A549 (cell line): ENCODE measurements around the gene PGM1. TPM values are rescaled to one million over a fixed set of nuclear protein-coding genes. Genes with fewer than 3 reads are reported as not detected.
A peak's percentile ranks its signal among the peaks of the same experiment; 100 is the strongest.

Source experiments
- ATAC-seq, 2 experiments: fragments of 200-7000 bp in 1 of 2; fragments of >200 bp in 1 of 2; cut with Nextera tagmentation in 1 of 2; cut with Tn5 transposase in 1 of 2; 3 replicates each; pipeline versions ENCODE4 v1.8.0 to v1.9.1; 2018 to 2020; ENCODE audit warnings: mild to moderate bottlenecking in 1 of 2, moderate library complexity in 1 of 2
- CTCF ChIA-PET: fragments of 300-600 bp; sonication (Branson Sonifier 250); formaldehyde crosslinking; extraction: SDS; loops from one replicate; lab custom pipeline; 2021; ENCODE audit warnings: antibody characterized with exemption, inconsistent platforms; lab: Yijun Ruan, JAX
- POLR2A ChIA-PET: fragments of 350-600 bp; formaldehyde crosslinking; extraction: SDS; loops from one replicate; lab custom pipeline; 2021; ENCODE audit warnings: antibody characterized with exemption, inconsistent platforms; lab: Yijun Ruan, JAX
- DNase-seq, 2 experiments: peaks; one replicate each; pipeline versions ENCODE4 v3.0.0 to v3.0.0-alpha.2; 2011 to 2016; ENCODE audit warnings: low read depth in 1 of 2, low spot score in 1 of 2
- FAIRE-seq: peaks from 2 replicates; lab custom pipeline; 2011; peaks lifted over from hg19 to GRCh38; lab: Jason Lieb, UNC
- H3K27ac ChIP-seq, 2 experiments: fragments of >200 bp; sonication (Bioruptor Twin); formaldehyde crosslinking; 3 replicates each; pipeline ENCODE4 v1.5.1; 2016 to 2017
- H3K4me1 ChIP-seq: fragments of >200 bp; sonication (Bioruptor Twin); formaldehyde crosslinking; 3 replicates; pipeline ENCODE4 v1.6.1; 2016
- H3K4me2 ChIP-seq: fragments of >200 bp; sonication (Bioruptor Twin); formaldehyde crosslinking; 3 replicates; pipeline ENCODE4 v1.6.1; 2016
- H3K4me3 ChIP-seq: fragments of >200 bp; sonication (Bioruptor Twin); formaldehyde crosslinking; 3 replicates; pipeline ENCODE4 v1.5.1; 2016
- H3K9me3 ChIP-seq: fragments of >200 bp; sonication (Bioruptor Twin); formaldehyde crosslinking; 3 replicates; pipeline ENCODE4 v1.6.1; 2016
- BHLHE40 ChIP-seq: IDR thresholded peaks from 2 replicates; pipeline ENCODE4 v1.6.1; 2012; ENCODE audit warnings: low read depth, low read length, inconsistent platforms
- CBX2 ChIP-seq: fragments of 200-600 bp; sonication (generic); IDR thresholded peaks from 2 replicates; pipeline ENCODE4 v1.6.1; 2016; ENCODE audit warnings: low read depth, mild to moderate bottlenecking, borderline replicate concordance
- CBX8 ChIP-seq: fragments of 200-600 bp; sonication (generic); IDR thresholded peaks from 2 replicates; pipeline ENCODE4 v1.6.1; 2016
- CEBPB ChIP-seq, 2 experiments: fragments of >200 bp in 1 of 2; sonication (Bioruptor Twin) in 1 of 2; formaldehyde crosslinking in 1 of 2; IDR thresholded peaks; 2 replicates each; pipeline ENCODE4 v1.6.1; 2012 to 2016
- CHD2 ChIP-seq: fragments of 150-350 bp; IDR thresholded peaks from 2 replicates; pipeline ENCODE4 v1.6.1; 2014; ENCODE audit warnings: low read length; ENCODE audit not compliant: partially characterized antibody
- CTCF ChIP-seq: fragments of >200 bp; sonication (Bioruptor Twin); formaldehyde crosslinking; IDR thresholded peaks from 3 replicates; pipeline ENCODE4 v1.5.1; 2016
- E2F6 ChIP-seq: IDR thresholded peaks from 2 replicates; pipeline ENCODE4 v1.6.1; 2012; ENCODE audit warnings: low read depth, borderline replicate concordance
- EHF ChIP-seq: fragments of 250-450 bp; sonication (Bioruptor Pico); IDR thresholded peaks from 2 replicates; pipeline ENCODE4 v1.5.0; 2020; ENCODE audit warnings: mild to moderate bottlenecking
- ELK1 ChIP-seq: fragments of 150-350 bp; IDR thresholded peaks from 2 replicates; pipeline ENCODE4 v1.6.1; 2014; ENCODE audit warnings: low read depth, mild to moderate bottlenecking, low read length
- FOSB ChIP-seq: fragments of 250-450 bp; sonication (Bioruptor Pico); IDR thresholded peaks from 2 replicates; pipeline ENCODE4 v1.5.0; 2020; ENCODE audit warnings: mild to moderate bottlenecking, moderate library complexity
- FOSL2 ChIP-seq, 2 experiments: fragments of 450-650 bp in 1 of 2; fragments of >200 bp in 1 of 2; sonication (Bioruptor Twin) in 1 of 2; formaldehyde crosslinking; IDR thresholded peaks; 2 replicates each; pipeline versions ENCODE4 v1.5.0 to v1.6.1; 2016 to 2020; ENCODE audit warnings: mild to moderate bottlenecking in 1 of 2, moderate library complexity in 1 of 2
- HDAC2 ChIP-seq: fragments of 200-600 bp; sonication (generic); IDR thresholded peaks from 2 replicates; pipeline ENCODE4 v1.6.1; 2016
- HOXA7 ChIP-seq: fragments of 250-450 bp; sonication (Bioruptor Pico); IDR thresholded peaks from 2 replicates; pipeline ENCODE4 v1.5.0; 2020; ENCODE audit warnings: mild to moderate bottlenecking, moderate library complexity
- HOXB5 ChIP-seq: fragments of 250-450 bp; sonication (Bioruptor Pico); IDR thresholded peaks from 2 replicates; pipeline ENCODE4 v1.5.0; 2020; ENCODE audit warnings: mild to moderate bottlenecking, moderate library complexity
- KDM5A ChIP-seq: fragments of 200-600 bp; sonication (generic); IDR thresholded peaks from 2 replicates; pipeline ENCODE4 v1.6.1; 2016; ENCODE audit warnings: antibody characterized with exemption, mild to moderate bottlenecking
- MYC ChIP-seq: IDR thresholded peaks from 2 replicates; pipeline ENCODE4 v1.6.1; 2012; ENCODE audit warnings: mild to moderate bottlenecking, inconsistent platforms, low read length, improper control_type of control experiment, borderline replicate concordance
- PBX3 ChIP-seq: IDR thresholded peaks from 2 replicates; pipeline ENCODE4 v1.6.1; 2012
- POLR2AphosphoS2 ChIP-seq: conservative IDR thresholded peaks from 2 replicates; pipeline ENCODE4 v1.6.1; 2012; ENCODE audit warnings: low read length, improper control_type of control experiment, inconsistent platforms
- RAD21 ChIP-seq, 2 experiments: fragments of >200 bp in 1 of 2; sonication (Bioruptor Twin) in 1 of 2; formaldehyde crosslinking in 1 of 2; IDR thresholded peaks in 1 of 2; conservative IDR thresholded peaks in 1 of 2; 2 replicates in 1 of 2; 3 replicates in 1 of 2; pipeline ENCODE4 v1.6.1; 2012 to 2018; ENCODE audit warnings: inconsistent platforms in 1 of 2
- SMC3 ChIP-seq: fragments of >200 bp; sonication (Bioruptor Twin); formaldehyde crosslinking; IDR thresholded peaks from 3 replicates; pipeline ENCODE4 v1.6.1; 2018; ENCODE audit warnings: inconsistent platforms
- SREBF2 ChIP-seq: fragments of 450-650 bp; IDR thresholded peaks from 2 replicates; pipeline ENCODE4 v1.6.1; 2014; ENCODE audit warnings: mild to moderate bottlenecking, moderate library complexity
- TFCP2L1 ChIP-seq: fragments of 250-450 bp; sonication (Bioruptor Pico); IDR thresholded peaks from 2 replicates; pipeline ENCODE4 v1.5.0; 2021; ENCODE audit warnings: mild to moderate bottlenecking
- ZC3H11A ChIP-seq: fragments of 450-650 bp; IDR thresholded peaks from 2 replicates; pipeline ENCODE4 v1.6.1; 2014; ENCODE audit warnings: antibody characterized with exemption, mild to moderate bottlenecking
- ZFP36 ChIP-seq: fragments of 450-650 bp; IDR thresholded peaks from 2 replicates; pipeline ENCODE4 v1.6.1; 2014; ENCODE audit warnings: borderline replicate concordance; ENCODE audit not compliant: partially characterized antibody
- ZSCAN20 ChIP-seq: fragments of 250-450 bp; sonication (Bioruptor Pico); IDR thresholded peaks from 2 replicates; pipeline ENCODE4 v1.8.0; 2022; ENCODE audit warnings: mild to moderate bottlenecking, moderate library complexity
- WGBS: methylation state at CpG from one replicate; pipeline ENCODE4 v1.1.6; 2017; ENCODE audit errors: missing lambda C conversion rate; 5-methylcytosine and 5-hydroxymethylcytosine counted together
- polyA plus RNA-seq, 4 experiments: library from polyadenylated mRNA; depleted of rRNA in 3 of 4; stranded (reverse); fragments of >200 nt; fragmentation: RNase III in 1 of 4; extraction: RNeasy Plus Mini Kit Qiagen cat#74134 plus additional on column Dnase treatment in 1 of 4; gene quantifications; 2 replicates in 3 of 4; 3 replicates in 1 of 4; pipeline ENCODE4 v1.2.3, GENCODE V29; 2011 to 2017
- TF ChIP-seq, protein P1 (sequence below): fragments of 250-450 bp; sonication (Bioruptor Pico); IDR thresholded peaks from 2 replicates; pipeline ENCODE4 v1.5.0; 2020; ENCODE audit warnings: low read depth, mild to moderate bottlenecking, moderate library complexity

The PGM1 gene
- polyA plus RNA-seq, 2 of the 4 experiments (the other 2 are of a cell fraction), result 25.5 to 50.2 TPM

GRCh38 chr1:63691701-63692425 lies 98.7 kb downstream of the PGM1 start:
- TF ChIP-seq CHD2, result no peak
- no peak for TF ChIP-seq ZSCAN20
- TF ChIP-seq CBX2, result no peak
- no peak for TF ChIP-seq E2F6
- TF ChIP-seq ZC3H11A, result no peak
- TF ChIP-seq KDM5A, result no peak
- TF ChIP-seq CEBPB (IDR thresholded peaks at IDR 0.05), result 0 out of 4 replicates have a peak, but pooled peaks have one; percentile 23 to 30
- TF ChIP-seq CTCF, result peak; percentile 82
- no peak for TF ChIP-seq BHLHE40
- no peak for TF ChIP-seq EHF (CRISPR knock-in tag)
- no peak for TF ChIP-seq CBX8
- no peak for TF ChIP-seq MYC
- TF ChIP-seq POLR2AphosphoS2, result no peak
- no peak for TF ChIP-seq PBX3
- TF ChIP-seq SMC3, result peak; percentile 92
- peak; percentile 90 to 92 for TF ChIP-seq RAD21 (conservative IDR thresholded peaks at IDR 0.05 in 1 of 2, IDR thresholded peaks at IDR 0.05 in 1 of 2)
- TF ChIP-seq HOXA7 (CRISPR knock-in tag), result no peak
- no peak for TF ChIP-seq ELK1
- TF ChIP-seq FOSB (CRISPR knock-in tag), result no peak
- TF ChIP-seq ZFP36, result no peak
- TF ChIP-seq SREBF2, result no peak
- FAIRE-seq, result peak; percentile 56

DNA sequence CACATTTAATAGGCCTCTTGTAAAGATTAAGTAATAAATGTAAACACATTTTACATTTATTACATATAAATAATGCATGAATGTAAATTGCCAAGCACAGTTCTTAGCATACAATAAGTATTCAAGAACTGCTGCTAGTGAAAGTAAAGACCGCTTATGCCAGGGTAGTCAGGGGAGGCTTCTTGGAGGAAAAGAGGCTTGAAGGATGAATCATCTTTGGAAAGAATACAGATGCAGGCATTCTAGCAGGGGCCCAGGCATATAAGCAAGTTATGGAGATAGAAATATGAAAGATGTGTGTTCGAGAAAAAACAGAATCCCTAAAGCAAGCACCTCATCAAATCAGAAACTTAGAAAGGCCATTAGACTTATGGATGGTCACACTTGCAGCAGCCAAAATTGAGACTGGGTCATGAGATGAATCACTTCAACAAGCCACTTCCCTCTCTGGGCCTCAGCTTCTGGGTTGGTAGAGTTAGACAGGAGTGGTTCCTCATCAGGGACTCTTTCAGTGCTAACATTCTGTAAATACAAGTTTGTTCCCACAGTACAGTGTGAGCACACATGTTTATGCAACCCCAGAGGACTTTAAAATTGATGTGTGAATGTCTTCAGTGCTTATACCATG lies 100.8 kb downstream of the PGM1 start:
- ATAC-seq, result no peak
- H3K9me3 ChIP-seq, result no peaks in the 10 kb centered on the region
- H3K27ac ChIP-seq, result peak overlapping the region; percentile 93 to 95
- DNase-seq, result peak in 1 of 2 experiments; percentile 37
- FAIRE-seq, result no peak
- 54% methylated on average over 2 of the region's 2 CpGs for WGBS
- no peak overlapping the region for H3K4me3 ChIP-seq
- peak overlapping the region; percentile 51 for H3K4me2 ChIP-seq
- H3K4me1 ChIP-seq, result peaks cover 71% of the 10 kb centered on the region
- ChIA-PET CTCF (interaction anchor here (1.0 to 3.5 kb wide), 3 partner anchors 9 to 20 kb away, joined by 3 to 41 read pairs (median 4); no protein-coding TSS in a partner anchor), POLR2A (no interaction called here)
- TF ChIP-seq HOXB5 (CRISPR knock-in tag), result no peak
- TF ChIP-seq, protein P1, sequence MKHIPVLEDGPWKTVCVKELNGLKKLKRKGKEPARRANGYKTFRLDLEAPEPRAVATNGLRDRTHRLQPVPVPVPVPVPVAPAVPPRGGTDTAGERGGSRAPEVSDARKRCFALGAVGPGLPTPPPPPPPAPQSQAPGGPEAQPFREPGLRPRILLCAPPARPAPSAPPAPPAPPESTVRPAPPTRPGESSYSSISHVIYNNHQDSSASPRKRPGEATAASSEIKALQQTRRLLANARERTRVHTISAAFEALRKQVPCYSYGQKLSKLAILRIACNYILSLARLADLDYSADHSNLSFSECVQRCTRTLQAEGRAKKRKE, result no peak
- TF ChIP-seq ZFP36, result peak; percentile 62
- TF ChIP-seq HDAC2, result no peak
- TF ChIP-seq ZC3H11A, result no peak
- TF ChIP-seq PBX3, result no peak
- no peak for TF ChIP-seq TFCP2L1
- no peak for TF ChIP-seq CBX8
- no peak for TF ChIP-seq FOSL2 (IDR thresholded peaks at IDR 0.05)
- TF ChIP-seq FOSL2 (CRISPR knock-in tag; IDR thresholded peaks at IDR 0.05), result peak; percentile 27; the same call in 1 of the 2 replicates

More at GRCh38 chr1:63691701-63692425, 98.7 kb downstream of the PGM1 start:
- peaks cover 53% of the 10 kb centered on the region for H3K4me1 ChIP-seq
- ChIA-PET CTCF (interaction anchor here (0.6 to 3.5 kb wide), 57 partner anchors 9 to 565 kb away, joined by 3 to 41 read pairs (median 5); partner anchors contain the start of gene ROR1), POLR2A (interaction anchor here (0.6 to 2.0 kb wide), 5 partner anchors 9 to 446 kb away, joined by 3 to 12 read pairs (median 4); partner anchors contain the start of gene ROR1)
- 1% methylated on average over 6 of the region's 6 CpGs for WGBS
- H3K9me3 ChIP-seq, result no peaks in the 10 kb centered on the region
- peak; percentile 82 to 91 for DNase-seq
- ATAC-seq, result peak; percentile 93 to 94
- no peak overlapping the region for H3K4me3 ChIP-seq
- peak overlapping the region; percentile 70 for H3K4me2 ChIP-seq
- H3K27ac ChIP-seq, result peak overlapping the region; percentile 93 to 95
